ENCODE results near the gene RAC3. TPM values are rescaled to one million over a fixed set of nuclear protein-coding genes. Genes with fewer than 3 reads are reported as not detected.
A peak's percentile ranks its signal among the peaks of the same experiment; 100 is the strongest.

The RAC3 gene
- total and polyA plus RNA-seq, 10 donors = 0.60 to 3.4 (median 1.1) TPM; not detected in 2

GRCh38 chr17:82012640-82013295 is 18.7 kb upstream of the RAC3 start:
- DNase-seq = no peak
- WGBS, 5 donors = 68 to 79% (median 74%) methylated on average over 11 to 19 of the region's 19 CpGs

GRCh38 chr17:82013341-82013740 is 18.1 kb upstream of the RAC3 start:
- no peak for DNase-seq
- Histone ChIP-seq H3K27ac (peak overlapping the region in 7 of 8 donors; percentile 8 to 78 (median 63)), H3K4me3 (no peak overlapping the region), H3K9me3 (no peaks in the 10 kb centered on the region), H3K36me3 (peaks cover 0 to 70% (median 5%) of the 10 kb centered on the region in 6 donors), H3K4me1 (peaks cover 0 to 30% (median 18%) of the 10 kb centered on the region in 6 donors), H3K27me3 (replicated peaks in 1 of 7) (no peaks in the 10 kb centered on the region)
- TF ChIP-seq POLR2AphosphoS5 (IDR thresholded peaks at IDR 0.05) (peak; percentile 21 to 73 (median 57)), POLR2A (IDR thresholded peaks at IDR 0.05) (no peak)
- WGBS, 5 donors = 34 to 51% (median 44%) methylated on average over 14 to 22 of the region's 22 CpGs
- intact Hi-C loops (cut with DNase I; ENCODE audit: low total_unique reads) = no loop called here

More at GRCh38 chr17:82012640-82013295, 18.7 kb upstream of the RAC3 start:
- Histone ChIP-seq H3K9me3 (no peaks in the 10 kb centered on the region), H3K36me3 (peaks cover 0 to 64% (median 2%) of the 10 kb centered on the region in 6 donors), H3K27ac (peak overlapping the region in 7 of 8 donors; percentile 8 to 78 (median 63)), H3K4me1 (peaks cover 0 to 30% (median 18%) of the 10 kb centered on the region in 6 donors), H3K4me3 (no peak overlapping the region), H3K27me3 (replicated peaks in 1 of 7) (no peaks in the 10 kb centered on the region)
- no peak for TF ChIP-seq POLR2A (IDR thresholded peaks at IDR 0.05)
- no peak for TF ChIP-seq CTCF (IDR thresholded peaks at IDR 0.05 in 8 of 11, conservative IDR thresholded peaks at IDR 0.05 in 3 of 11)
- no peak for TF ChIP-seq POLR2AphosphoS5 (IDR thresholded peaks at IDR 0.05)
- intact Hi-C loops (cut with DNase I; ENCODE audit: low total_unique reads) = no loop called here

GRCh38 chr17:82013772-82014321 is 17.6 kb upstream of the RAC3 start:
- DNase-seq = no peak
- peaks cover 0 to 30% (median 18%) of the 10 kb centered on the region in 6 donors for H3K4me1 ChIP-seq
- 76 to 94% (median 78%) methylated on average over 10 to 16 of the region's 16 CpGs for WGBS, 5 donors
- no peaks in the 10 kb centered on the region for H3K27me3 ChIP-seq (replicated peaks in 1 of 7)
- no peaks in the 10 kb centered on the region for H3K9me3 ChIP-seq
- TF ChIP-seq CTCF (IDR thresholded peaks at IDR 0.05 in 8 of 11, conservative IDR thresholded peaks at IDR 0.05 in 3 of 11) (no peak), POLR2AphosphoS5 (IDR thresholded peaks at IDR 0.05) (no peak), POLR2A (IDR thresholded peaks at IDR 0.05) (no peak)
- no peak overlapping the region for H3K4me3 ChIP-seq
- H3K36me3 ChIP-seq = peaks cover 0 to 74% (median 9%) of the 10 kb centered on the region in 6 donors
- peak overlapping the region in 5 of 8 donors; percentile 55 to 78 (median 69) for H3K27ac ChIP-seq
- intact Hi-C loops (cut with DNase I; ENCODE audit: low total_unique reads) = no loop called here

- H3K27ac ChIP-seq = no peak overlapping the region
- intact Hi-C loops (cut with DNase I; ENCODE audit: low total_unique reads) = no loop called here
- peaks cover 0 to 31% (median 18%) of the 10 kb centered on the region in 6 donors for H3K4me1 ChIP-seq
- peaks cover 0 to 74% (median 8%) of the 10 kb centered on the region in 6 donors for H3K36me3 ChIP-seq
- no peak overlapping the region for H3K4me3 ChIP-seq
- WGBS, 5 donors = 62 to 86% (median 81%) methylated on average over 5 to 23 of the region's 23 CpGs
- TF ChIP-seq POLR2AphosphoS5 (IDR thresholded peaks at IDR 0.05) (peak in 1 of 3 donors; percentile 25), CTCF (IDR thresholded peaks at IDR 0.05 in 8 of 11, conservative IDR thresholded peaks at IDR 0.05 in 3 of 11) (no peak)
- no peaks in the 10 kb centered on the region for H3K9me3 ChIP-seq
- no peak for DNase-seq
- H3K27me3 ChIP-seq (replicated peaks in 1 of 7) = no peaks in the 10 kb centered on the region
Observed at GRCh38 chr17:82014432-82014831, 17.0 kb upstream of the RAC3 start.
